Measurements from ENCODE around the gene PTTG1IP.
A peak's percentile ranks its signal among the peaks of the same experiment; 100 is the strongest.
"Not testable (repeated sequence)": the region's sequence is repeated elsewhere in the genome, so short reads cannot be mapped to it uniquely, and the experiment has no call there.

The PTTG1IP gene

GRCh38 chr21:44879238-44879637, 5.7 kb upstream of the PTTG1IP start:
- not testable (repeated sequence) for DNase-seq

- DNase-seq, result no peak
Observed at GRCh38 chr21:44878053-44878982, 4.8 kb upstream of the PTTG1IP start.

GRCh38 chr21:44876849-44877575, 3.5 kb upstream of the PTTG1IP start:
- no peak for DNase-seq

- DNase-seq, result no peak
Observed at GRCh38 chr21:44875316-44875700, 1.8 kb upstream of the PTTG1IP start.

GRCh38 chr21:44874497-44875315, 1.2 kb upstream of the PTTG1IP start:
- DNase-seq, result peak; percentile 26

DNA sequence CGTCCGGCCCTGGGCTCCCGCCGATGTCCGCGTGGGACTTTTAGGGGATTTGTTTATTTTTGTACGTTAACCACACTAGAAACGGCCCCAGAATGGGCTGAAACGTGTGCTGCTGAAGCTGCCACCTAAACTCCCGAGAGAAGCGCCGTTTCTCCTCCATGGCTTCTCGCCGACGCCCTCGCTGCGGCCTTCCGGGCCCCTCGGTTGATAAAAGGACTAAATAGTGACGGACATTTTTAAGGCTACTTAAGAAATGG, 678 bp upstream of the PTTG1IP start:
- DNase-seq, result no peak

- no peak for DNase-seq
Observed at GRCh38 chr21:44872649-44873355, 688 bp downstream of the PTTG1IP start.

GRCh38 chr21:44872323-44872648, 1.2 kb downstream of the PTTG1IP start:
- DNase-seq, result no peak

DNA sequence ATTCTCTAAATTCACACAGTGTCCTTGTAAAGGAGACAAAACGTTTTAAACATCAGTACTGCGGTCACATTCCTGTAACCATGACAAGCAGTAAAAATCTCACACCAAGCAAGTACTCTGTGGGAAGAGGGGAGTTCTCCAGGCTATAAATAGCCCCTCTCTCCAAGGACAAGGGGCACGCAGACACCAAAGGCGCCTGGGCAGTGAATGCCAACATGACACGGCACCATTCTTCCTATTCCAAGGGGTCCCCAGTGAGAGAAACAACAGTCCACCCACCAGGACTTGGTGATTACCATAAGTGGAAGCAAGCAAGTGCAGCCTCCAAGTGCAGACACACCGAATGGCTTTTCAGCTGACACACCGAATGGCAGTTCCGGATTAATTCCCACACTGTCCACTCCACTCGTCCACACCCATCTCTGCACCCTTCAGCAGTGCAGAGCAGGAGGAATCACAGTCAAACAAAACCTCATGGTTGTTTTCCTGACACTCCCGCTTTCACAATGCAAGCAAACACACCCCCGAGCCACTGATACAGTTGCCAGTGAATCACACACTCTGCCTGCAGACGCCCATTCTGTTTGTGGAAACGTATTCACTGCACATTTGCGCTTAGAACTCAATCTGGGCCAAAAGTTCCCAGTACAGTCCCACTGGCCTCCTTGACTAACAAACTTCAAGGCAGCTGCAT, 1.8 kb downstream of the PTTG1IP start:
- DNase-seq, result no peak

DNA sequence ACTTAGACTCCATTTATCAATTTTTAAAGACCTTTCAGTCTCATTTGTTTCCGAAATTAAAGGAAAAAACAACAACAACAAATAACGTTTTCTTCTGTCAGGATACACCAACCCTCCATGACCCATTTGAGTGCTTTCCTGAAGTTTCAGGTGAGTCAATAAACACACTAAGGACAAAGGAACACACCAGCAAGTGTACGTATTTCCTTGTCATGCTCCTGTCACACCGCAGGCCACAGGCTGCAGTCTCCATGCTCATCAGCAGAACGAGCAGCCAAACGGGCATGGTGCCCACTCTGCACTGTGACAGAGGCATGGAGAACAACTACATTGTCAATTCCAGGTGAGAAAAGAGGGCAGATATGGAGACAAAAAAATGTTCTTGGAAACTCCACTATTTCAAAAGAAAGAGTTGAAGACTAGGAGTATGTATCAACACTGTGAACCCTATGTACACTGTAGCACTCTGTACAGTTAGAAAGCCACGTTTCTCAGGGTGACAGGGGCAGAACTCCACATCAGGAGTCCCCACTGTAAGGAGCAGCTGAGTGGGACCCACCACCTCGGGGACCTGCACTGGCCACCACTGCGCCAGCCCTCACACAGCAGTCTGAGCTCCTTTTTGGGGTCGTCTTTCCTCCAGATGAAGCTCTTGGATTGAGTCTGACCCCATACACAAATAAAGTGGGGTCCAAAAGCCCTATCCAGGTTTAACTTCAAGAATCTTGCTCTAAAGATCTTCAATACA, 2.6 kb downstream of the PTTG1IP start:
- no peak for DNase-seq

DNA sequence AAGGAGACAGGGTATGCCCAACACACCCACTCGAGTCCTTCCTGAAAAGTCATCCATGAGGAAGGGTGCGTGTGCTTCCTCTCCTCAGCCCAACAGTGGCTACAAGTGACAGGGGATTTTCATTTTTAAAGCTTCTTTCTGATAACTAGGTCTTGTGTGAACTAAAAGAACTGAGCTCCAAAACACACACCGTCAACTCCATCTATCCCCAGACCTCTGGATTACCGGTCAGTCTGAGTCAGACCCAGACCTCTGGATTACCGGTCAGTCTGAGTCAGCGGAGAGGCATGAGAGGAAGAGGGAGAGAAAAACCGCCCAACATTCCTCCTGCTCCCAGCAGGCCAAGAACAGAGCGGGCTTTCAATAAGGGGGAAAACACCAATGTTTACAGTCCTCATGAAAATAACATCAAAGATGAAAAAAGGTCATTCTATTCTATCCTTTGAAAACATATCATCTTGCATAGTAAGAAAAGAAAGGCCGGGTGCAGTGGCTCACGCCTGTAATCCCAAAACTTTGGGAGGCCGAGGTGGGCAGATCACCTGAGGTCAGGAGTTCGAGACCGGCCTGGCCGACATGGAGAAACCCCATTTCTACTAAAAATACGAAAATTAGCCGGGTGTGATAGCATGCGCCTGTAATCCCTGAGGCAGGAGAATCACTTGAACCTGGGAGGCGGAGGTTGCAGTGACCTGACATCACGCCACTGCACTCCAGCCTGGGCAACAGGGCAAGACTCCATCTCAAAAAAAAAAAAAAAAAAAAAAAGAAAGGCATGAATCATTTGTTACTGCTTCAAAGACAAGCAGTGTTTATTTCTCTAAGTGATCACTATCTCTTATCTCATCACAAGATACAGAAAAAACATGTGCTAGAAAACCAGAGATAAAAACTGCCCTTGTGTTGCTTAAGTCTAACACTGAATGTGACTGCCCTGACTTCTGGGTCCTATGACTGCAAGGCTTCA, 3.4 kb downstream of the PTTG1IP start:
- DNase-seq, result no peak

GRCh38 chr21:44868707-44869106, 4.8 kb downstream of the PTTG1IP start:
- DNase-seq, result no peak

DNA sequence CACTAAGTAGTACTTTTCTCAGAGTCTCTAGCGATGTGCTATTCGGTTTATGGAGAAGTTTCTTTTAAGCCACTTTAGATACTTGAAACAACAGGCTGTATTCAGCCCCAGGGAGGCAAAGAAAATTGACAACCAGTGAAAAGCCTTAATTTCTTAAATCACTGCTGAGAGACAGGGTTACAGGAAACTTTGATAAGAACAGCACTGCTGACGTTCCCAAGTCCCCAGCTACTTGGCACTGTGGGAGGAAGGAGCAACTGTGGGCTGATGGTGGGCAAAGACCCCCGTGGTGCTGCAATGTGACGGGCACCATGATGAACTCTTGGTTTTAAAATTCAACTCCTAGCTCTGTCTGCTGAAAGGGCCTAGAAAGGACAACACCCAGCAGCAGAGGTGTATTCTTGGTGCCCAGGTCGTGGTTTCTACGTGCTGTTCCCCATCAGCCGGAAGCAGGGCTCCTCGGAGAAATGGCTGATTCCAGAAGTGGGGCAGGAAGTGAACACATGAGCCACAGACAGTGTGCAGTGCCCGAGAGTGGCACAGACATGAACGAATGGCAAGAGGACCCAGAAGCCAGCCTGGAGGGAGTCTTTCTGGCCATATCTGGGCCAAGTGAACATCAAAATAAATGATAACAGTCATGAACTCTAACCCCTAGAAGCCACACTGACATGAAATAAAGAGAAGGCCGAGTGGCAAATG, 5.3 kb downstream of the PTTG1IP start:
- DNase-seq, result no peak

DNA sequence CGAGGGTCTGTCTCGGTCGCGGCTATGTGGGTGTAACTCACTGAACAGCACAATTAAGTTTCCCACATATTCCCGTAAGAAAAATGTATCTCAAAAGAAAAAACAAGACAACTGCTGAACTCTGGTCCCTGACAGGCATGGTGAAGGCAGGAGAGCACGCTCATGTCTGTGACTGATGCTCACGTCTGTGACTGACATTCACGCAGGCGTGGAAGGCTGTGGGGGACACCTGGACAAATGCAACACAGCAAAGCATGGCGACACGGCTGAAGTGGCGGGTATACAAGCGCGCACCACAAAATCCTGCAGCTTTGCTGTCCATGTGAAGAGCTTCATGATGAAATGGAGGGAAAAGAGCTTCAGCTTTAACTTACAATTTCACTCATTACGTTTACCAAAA, 6.0 kb downstream of the PTTG1IP start:
- no peak for DNase-seq

DNA sequence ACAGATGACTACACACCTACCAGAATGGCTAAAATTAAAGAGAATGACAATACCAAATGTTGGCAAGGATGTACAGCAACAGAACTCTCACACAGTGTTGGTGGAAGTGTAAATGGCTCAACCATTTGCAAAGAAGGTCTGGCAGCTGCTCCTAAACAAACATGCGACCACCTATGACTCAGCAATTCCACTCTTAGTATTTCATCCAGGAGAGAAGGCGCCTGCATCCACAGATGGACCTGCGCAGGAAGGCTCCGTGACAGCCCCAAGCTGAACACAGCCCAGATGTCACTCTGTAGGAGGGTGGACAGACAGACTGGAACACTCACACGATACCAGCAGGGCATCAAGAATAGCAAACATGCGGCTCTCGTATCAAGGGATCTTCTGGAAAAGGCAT, 6.7 kb downstream of the PTTG1IP start:
- DNase-seq, result no peak

- no peak for DNase-seq
Observed at GRCh38 chr21:44865561-44866280, 7.8 kb downstream of the PTTG1IP start.

DNA sequence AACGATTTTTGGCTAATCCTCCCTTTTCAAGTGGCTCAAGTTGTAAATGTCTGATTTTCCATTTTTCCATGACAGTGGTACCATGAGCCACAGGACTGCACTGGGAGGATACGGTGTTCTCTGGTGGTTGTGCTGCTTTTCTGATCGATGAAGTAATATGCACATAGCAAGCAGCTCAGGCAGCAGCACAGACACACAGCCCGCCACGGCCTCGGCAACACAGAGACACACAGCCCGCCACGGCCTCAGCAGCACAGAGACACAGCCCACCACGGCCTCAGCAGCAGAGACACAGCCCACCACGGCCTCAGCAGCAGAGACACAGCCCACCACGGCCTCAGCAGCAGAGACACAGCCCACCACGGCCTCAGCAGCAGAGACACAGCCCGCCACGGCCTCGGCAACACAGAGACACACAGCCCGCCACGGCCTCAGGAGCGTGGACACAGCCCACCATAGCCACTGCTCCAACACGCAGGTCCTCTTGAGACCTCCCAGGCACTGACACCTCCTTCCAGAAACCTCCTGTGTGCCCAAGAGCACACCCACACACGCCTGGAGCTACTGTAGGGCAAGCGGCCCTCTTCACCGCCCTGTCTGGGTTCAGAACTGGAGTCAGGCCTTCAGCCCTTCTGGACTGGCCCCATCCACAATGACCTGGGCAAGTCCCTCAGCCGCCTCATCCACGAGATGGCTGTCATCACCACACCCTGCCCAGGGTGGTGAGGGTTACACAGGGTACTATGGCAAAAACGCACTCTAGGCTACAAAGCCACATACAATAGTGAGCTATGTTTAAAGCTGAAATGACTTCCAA, 10.4 kb downstream of the PTTG1IP start:
- DNase-seq, result no peak

DNA sequence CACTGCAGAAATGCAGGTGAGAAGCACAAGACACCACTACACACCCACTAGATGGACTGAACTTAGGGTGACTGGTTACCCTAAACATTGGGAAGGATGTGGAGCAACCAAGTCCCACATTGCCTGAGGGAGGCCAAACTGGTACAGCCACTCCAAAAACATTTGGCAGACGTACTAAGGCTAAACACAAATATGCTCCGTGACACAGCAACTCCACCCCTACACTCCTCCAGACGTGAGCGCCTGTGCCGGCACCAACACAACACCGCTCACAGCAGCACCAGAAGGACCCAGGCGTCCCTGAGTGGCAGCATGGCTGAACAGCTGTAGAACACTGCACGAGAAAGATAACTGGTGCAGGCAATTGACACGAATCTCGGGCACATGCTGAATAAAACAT, 14.7 kb downstream of the PTTG1IP start:
- no peak for DNase-seq

Measured in effector CD8-positive, alpha-beta T cell (primary cell).